Spleen (tissue), 7 donors: ENCODE measurements around the gene SLC25A44.

Experiments
- POLR2AphosphoS5 ChIP-seq, 3 donors: sonication (generic); formaldehyde crosslinking; IDR thresholded peaks; one replicate each; pipeline ENCODE4 v1.5.1; 2017; ENCODE audit warnings: antibody characterized with exemption in 3 of 3
- TF ChIP-seq, protein P1 (sequence below), 11 experiments: fragments of 200-600 bp in 7 of 11; fragments of 450-650 bp in 4 of 11; sonication (generic) in 4 of 11; IDR thresholded peaks in 8 of 11; conservative IDR thresholded peaks in 3 of 11; 1 replicate in 7 of 11; 2 replicates in 4 of 11; pipeline versions ENCODE4 v1.4.0 to v1.8.0; 2016 to 2021; ENCODE audit warnings: antibody characterized with exemption in 11 of 11, inconsistent platforms in 4 of 11, mild to moderate bottlenecking in 1 of 11
- donor health status: DM: no; HTN: no; CAD: no; lungs with moderate emphysema.
- donor health status: DM: no; HTN: no; CAD: no.
- donor health status: DM: no; HTN: no; CAD: no.

DNA sequence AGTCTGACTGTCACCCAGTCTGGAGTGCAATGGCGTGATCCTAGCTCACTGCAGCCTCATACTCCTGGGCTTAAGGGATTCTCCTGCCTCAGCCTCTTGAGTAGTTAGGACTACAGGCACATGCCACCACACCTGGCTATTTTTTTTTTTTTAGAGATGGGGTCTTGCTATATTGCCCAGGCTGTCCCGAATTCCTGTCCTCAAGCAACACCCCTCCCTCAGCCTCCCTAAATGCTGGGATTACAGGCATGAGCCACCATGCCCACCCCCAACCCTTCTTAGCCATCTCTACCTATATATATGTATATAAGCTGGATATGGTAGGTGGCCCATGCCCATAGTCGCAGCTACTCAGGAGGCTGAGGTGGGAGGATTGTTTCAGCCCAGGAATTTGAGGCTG lies 13.4 kb upstream of the SLC25A44 start:
- TF ChIP-seq, protein P1, sequence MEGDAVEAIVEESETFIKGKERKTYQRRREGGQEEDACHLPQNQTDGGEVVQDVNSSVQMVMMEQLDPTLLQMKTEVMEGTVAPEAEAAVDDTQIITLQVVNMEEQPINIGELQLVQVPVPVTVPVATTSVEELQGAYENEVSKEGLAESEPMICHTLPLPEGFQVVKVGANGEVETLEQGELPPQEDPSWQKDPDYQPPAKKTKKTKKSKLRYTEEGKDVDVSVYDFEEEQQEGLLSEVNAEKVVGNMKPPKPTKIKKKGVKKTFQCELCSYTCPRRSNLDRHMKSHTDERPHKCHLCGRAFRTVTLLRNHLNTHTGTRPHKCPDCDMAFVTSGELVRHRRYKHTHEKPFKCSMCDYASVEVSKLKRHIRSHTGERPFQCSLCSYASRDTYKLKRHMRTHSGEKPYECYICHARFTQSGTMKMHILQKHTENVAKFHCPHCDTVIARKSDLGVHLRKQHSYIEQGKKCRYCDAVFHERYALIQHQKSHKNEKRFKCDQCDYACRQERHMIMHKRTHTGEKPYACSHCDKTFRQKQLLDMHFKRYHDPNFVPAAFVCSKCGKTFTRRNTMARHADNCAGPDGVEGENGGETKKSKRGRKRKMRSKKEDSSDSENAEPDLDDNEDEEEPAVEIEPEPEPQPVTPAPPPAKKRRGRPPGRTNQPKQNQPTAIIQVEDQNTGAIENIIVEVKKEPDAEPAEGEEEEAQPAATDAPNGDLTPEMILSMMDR (IDR thresholded peaks at IDR 0.05 in 8 of 11, conservative IDR thresholded peaks at IDR 0.05 in 3 of 11): no peak
- TF ChIP-seq POLR2AphosphoS5 (IDR thresholded peaks at IDR 0.05): no peak
